Measurements from ENCODE around the gene UBL3. TPM values are rescaled to one million over a fixed set of nuclear protein-coding genes. Genes with fewer than 3 reads are reported as not detected.

The UBL3 gene
- polyA plus RNA-seq, 1 of the 3 experiments (the other 2 are of a cell fraction), result 5.8 TPM

GRCh38 chr13:29740961-29741360 is 109.5 kb downstream of the UBL3 start:
- H3F3A ChIP-seq (replicated peaks; ENCODE audit: insufficient read depth), result no peaks in the 10 kb centered on the region
- no peak overlapping the region for H2AFZ ChIP-seq (ENCODE audit: low read depth)
- ChIA-PET CTCF (interaction anchor here (4.8 kb wide), 1 partner anchor 233 kb away, joined by 18 read pairs; no protein-coding TSS in a partner anchor), POLR2A (no interaction called here)
- no peaks in the 10 kb centered on the region; the same call in 1 of the 2 replicates for H3K27me3 ChIP-seq (ENCODE audit: insufficient read depth)
- WGBS (ENCODE audit: low lambda C conversion rate), result 70% methylated on average over 3 of the region's 3 CpGs
- no peak overlapping the region for H3K9ac ChIP-seq
- H3K27ac ChIP-seq (ENCODE audit: low read depth in 2 of 2, low read length in 1 of 2), result no peak overlapping the region
- DNase-seq, result no peak
- no peaks in the 10 kb centered on the region for H3K9me3 ChIP-seq
- peaks cover 0 to 16% of the 10 kb centered on the region in 2 experiments; a peak in 2 of 4 replicates for H3K4me1 ChIP-seq (ENCODE audit: control insufficient read depth in 1 of 2, insufficient read depth in 2 of 2, low read depth in 1 of 2, low read length in 1 of 2)
- H3K79me2 ChIP-seq (ENCODE audit: insufficient read depth), result no peaks in the 10 kb centered on the region
- H3K9me2 ChIP-seq, result no peaks in the 10 kb centered on the region
- H3K4me3 ChIP-seq (ENCODE audit: low read depth in 2 of 2, low read length in 1 of 2), result no peak overlapping the region
- no peak overlapping the region for H3K4me2 ChIP-seq
- no peaks in the 10 kb centered on the region for H4K20me1 ChIP-seq (ENCODE audit: insufficient read depth)
- H3K36me3 ChIP-seq (replicated peaks in 1 of 2; ENCODE audit: control insufficient read depth in 1 of 2, insufficient read depth in 2 of 2, low read length in 1 of 2), result no peaks in the 10 kb centered on the region
- TF ChIP-seq ZBTB33 (IDR thresholded peaks at IDR 0.05; ENCODE audit: borderline replicate concordance, low read depth) (no peak), NRF1 (IDR thresholded peaks at IDR 0.05; ENCODE audit: low read depth, low read length) (no peak), EP300 (IDR thresholded peaks at IDR 0.05; ENCODE audit: borderline replicate concordance in 1 of 2, low read depth in 1 of 2, low read length in 1 of 2) (no peak), RFX5 (IDR thresholded peaks at IDR 0.05; ENCODE audit: low read length) (no peak), REST (IDR thresholded peaks at IDR 0.05; ENCODE audit: low read depth, low read length) (no peak), TCF12 (IDR thresholded peaks at IDR 0.05) (no peak), JUND (IDR thresholded peaks at IDR 0.05) (no peak), RCOR1 (IDR thresholded peaks at IDR 0.05; ENCODE audit: low read length) (no peak), ELF1 (IDR thresholded peaks at IDR 0.05) (no peak), YY1 (IDR thresholded peaks at IDR 0.05; ENCODE audit: low read depth) (no peak), EZH2phosphoT487 (IDR thresholded peaks at IDR 0.05; ENCODE audit: borderline replicate concordance, low read depth) (no peak), RAD21 (IDR thresholded peaks at IDR 0.05; ENCODE audit: low read length) (no peak), NFIC (IDR thresholded peaks at IDR 0.05; ENCODE audit: borderline replicate concordance) (no peak), RXRA (IDR thresholded peaks at IDR 0.05; ENCODE audit: borderline replicate concordance, low read depth) (no peak), FOSL2 (IDR thresholded peaks at IDR 0.05; ENCODE audit: borderline replicate concordance, low read depth) (no peak), USF2 (IDR thresholded peaks at IDR 0.05; ENCODE audit: borderline replicate concordance, low read depth, low read length) (no peak), MAX (IDR thresholded peaks at IDR 0.05; ENCODE audit: low read depth) (no peak), CHD2 (IDR thresholded peaks at IDR 0.05; ENCODE audit: low read length, partially characterized antibody) (no peak)
- TF ChIP-seq, protein P1, sequence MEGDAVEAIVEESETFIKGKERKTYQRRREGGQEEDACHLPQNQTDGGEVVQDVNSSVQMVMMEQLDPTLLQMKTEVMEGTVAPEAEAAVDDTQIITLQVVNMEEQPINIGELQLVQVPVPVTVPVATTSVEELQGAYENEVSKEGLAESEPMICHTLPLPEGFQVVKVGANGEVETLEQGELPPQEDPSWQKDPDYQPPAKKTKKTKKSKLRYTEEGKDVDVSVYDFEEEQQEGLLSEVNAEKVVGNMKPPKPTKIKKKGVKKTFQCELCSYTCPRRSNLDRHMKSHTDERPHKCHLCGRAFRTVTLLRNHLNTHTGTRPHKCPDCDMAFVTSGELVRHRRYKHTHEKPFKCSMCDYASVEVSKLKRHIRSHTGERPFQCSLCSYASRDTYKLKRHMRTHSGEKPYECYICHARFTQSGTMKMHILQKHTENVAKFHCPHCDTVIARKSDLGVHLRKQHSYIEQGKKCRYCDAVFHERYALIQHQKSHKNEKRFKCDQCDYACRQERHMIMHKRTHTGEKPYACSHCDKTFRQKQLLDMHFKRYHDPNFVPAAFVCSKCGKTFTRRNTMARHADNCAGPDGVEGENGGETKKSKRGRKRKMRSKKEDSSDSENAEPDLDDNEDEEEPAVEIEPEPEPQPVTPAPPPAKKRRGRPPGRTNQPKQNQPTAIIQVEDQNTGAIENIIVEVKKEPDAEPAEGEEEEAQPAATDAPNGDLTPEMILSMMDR (IDR thresholded peaks at IDR 0.05), result no peak
- TF ChIP-seq, protein P2, sequence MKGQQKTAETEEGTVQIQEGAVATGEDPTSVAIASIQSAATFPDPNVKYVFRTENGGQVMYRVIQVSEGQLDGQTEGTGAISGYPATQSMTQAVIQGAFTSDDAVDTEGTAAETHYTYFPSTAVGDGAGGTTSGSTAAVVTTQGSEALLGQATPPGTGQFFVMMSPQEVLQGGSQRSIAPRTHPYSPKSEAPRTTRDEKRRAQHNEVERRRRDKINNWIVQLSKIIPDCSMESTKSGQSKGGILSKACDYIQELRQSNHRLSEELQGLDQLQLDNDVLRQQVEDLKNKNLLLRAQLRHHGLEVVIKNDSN (IDR thresholded peaks at IDR 0.05; ENCODE audit: borderline replicate concordance, low read depth), result no peak

All from SK-N-SH (cell line).